ENCODE data around the gene GLB1L. TPM values are rescaled to one million over a fixed set of nuclear protein-coding genes. Genes with fewer than 3 reads are reported as not detected.

GLB1L gene
- total RNA-seq, 1 donor from 2014 or later: 7.2 TPM

- peak; percentile 24 for DNase-seq (ENCODE audit: low spot score)
- H3K36me3 Mint-ChIP-seq: peaks cover 7% of the 10 kb centered on the region
- Histone ChIP-seq H4K20me1 (ENCODE audit: low read depth) (no peaks in the 10 kb centered on the region), H3K27ac (no peak overlapping the region), H3F3A (ENCODE audit: low read depth) (peaks cover 13% of the 10 kb centered on the region), H3K9ac (no peak overlapping the region), H3K4me3 (peak overlapping the region; percentile 59), H3K36me3 (no peaks in the 10 kb centered on the region), H3K4me2 (peak overlapping the region; percentile 79), H3K27me3 (peaks cover 5% of the 10 kb centered on the region), H3K4me1 (peaks cover 15% of the 10 kb centered on the region), H2AFZ (replicated peaks) (no peak overlapping the region), H3K79me2 (ENCODE audit: low read depth) (no peaks in the 10 kb centered on the region), H3K9me3 (ENCODE audit: low read depth) (no peaks in the 10 kb centered on the region)
- peak overlapping the region; percentile 78 for H3K27ac Mint-ChIP-seq
- peaks cover 8% of the 10 kb centered on the region for H3K27me3 Mint-ChIP-seq (ENCODE audit: insufficient read depth, low read depth)
- peak overlapping the region; percentile 91 for H3K4me3 Mint-ChIP-seq
- H3K4me1 Mint-ChIP-seq: peaks cover 30% of the 10 kb centered on the region
- no peak for TF ChIP-seq EZH2 (IDR thresholded peaks at IDR 0.05)
- no peaks in the 10 kb centered on the region for H3K9me3 Mint-ChIP-seq
Measured at GRCh38 chr2:219279916-219280516, 34.8 kb upstream of the GLB1L start.

GRCh38 chr2:219279151-219279915 is 34.1 kb upstream of the GLB1L start, which contains the start of gene DNAJB2:
Gene DNAJB2, plus strand, starts transcription at chr2:219279366. Its CDS starts 468 bp downstream, at chr2:219279834.
- peak within 1 kb of the TSS; percentile 79 for H3K4me2 ChIP-seq
- peak within 1 kb of the TSS; percentile 65 for H2AFZ ChIP-seq (replicated peaks)
- H3K4me1 ChIP-seq: peaks cover 15% of the 10 kb centered on the region
- no peaks in the 10 kb centered on the region for H4K20me1 ChIP-seq (ENCODE audit: low read depth)
- peaks cover 36% of the 10 kb centered on the region for H3K4me1 Mint-ChIP-seq
- DNase-seq (ENCODE audit: low spot score): peak; percentile 98
- H3K9ac ChIP-seq: peak within 1 kb of the TSS; percentile 25
- no peak within 1 kb of the TSS for H3K27ac ChIP-seq
- peak within 1 kb of the TSS; percentile 59 for H3K4me3 ChIP-seq
- H3K36me3 ChIP-seq: no peaks in the 10 kb centered on the region
- H3K4me3 Mint-ChIP-seq: peak within 1 kb of the TSS; percentile 91
- H3K36me3 Mint-ChIP-seq: peaks cover 7% of the 10 kb centered on the region
- peaks cover 5% of the 10 kb centered on the region for H3K27me3 ChIP-seq
- H3K9me3 ChIP-seq (ENCODE audit: low read depth): no peaks in the 10 kb centered on the region
- H3K27ac Mint-ChIP-seq: peak within 1 kb of the TSS; percentile 78
- no peaks in the 10 kb centered on the region for H3K79me2 ChIP-seq (ENCODE audit: low read depth)
- peaks cover 8% of the 10 kb centered on the region for H3K27me3 Mint-ChIP-seq (ENCODE audit: insufficient read depth, low read depth)
- no peak for TF ChIP-seq CTCF (IDR thresholded peaks at IDR 0.05)
- TF ChIP-seq EZH2phosphoT487 (IDR thresholded peaks at IDR 0.05): no peak
- TF ChIP-seq EZH2 (IDR thresholded peaks at IDR 0.05): no peak
- no peaks in the 10 kb centered on the region for H3K9me3 Mint-ChIP-seq
- H3F3A ChIP-seq (ENCODE audit: low read depth): peaks cover 13% of the 10 kb centered on the region

GRCh38 chr2:219278655-219279150 is 33.5 kb upstream of the GLB1L start:
- H3K79me2 ChIP-seq (ENCODE audit: low read depth): no peaks in the 10 kb centered on the region
- H3K36me3 ChIP-seq: no peaks in the 10 kb centered on the region
- no peak for DNase-seq (ENCODE audit: low spot score)
- Mint-ChIP-seq H3K4me1 (peaks cover 36% of the 10 kb centered on the region), H3K36me3 (peaks cover 5% of the 10 kb centered on the region), H3K27me3 (ENCODE audit: insufficient read depth, low read depth) (peaks cover 11% of the 10 kb centered on the region), H3K27ac (no peak overlapping the region), H3K4me3 (peak overlapping the region; percentile 87), H3K9me3 (no peaks in the 10 kb centered on the region)
- peaks cover 13% of the 10 kb centered on the region for H3F3A ChIP-seq (ENCODE audit: low read depth)
- peak overlapping the region; percentile 65 for H2AFZ ChIP-seq (replicated peaks)
- H3K9ac ChIP-seq: no peak overlapping the region
- no peaks in the 10 kb centered on the region for H4K20me1 ChIP-seq (ENCODE audit: low read depth)
- no peak overlapping the region for H3K27ac ChIP-seq
- peak overlapping the region; percentile 59 for H3K4me3 ChIP-seq
- H3K27me3 ChIP-seq: peaks cover 5% of the 10 kb centered on the region
- no peaks in the 10 kb centered on the region for H3K9me3 ChIP-seq (ENCODE audit: low read depth)
- TF ChIP-seq CTCF (IDR thresholded peaks at IDR 0.05): no peak
- TF ChIP-seq EZH2phosphoT487 (IDR thresholded peaks at IDR 0.05): no peak
- no peak for TF ChIP-seq EZH2 (IDR thresholded peaks at IDR 0.05)
- H3K4me2 ChIP-seq: peak overlapping the region; percentile 79
- peaks cover 15% of the 10 kb centered on the region for H3K4me1 ChIP-seq
